ENCODE results near the gene GRIK2. TPM values are rescaled to one million over a fixed set of nuclear protein-coding genes. Genes with fewer than 3 reads are reported as not detected.
A peak's percentile ranks its signal among the peaks of the same experiment; 100 is the strongest.

The GRIK2 gene
- total RNA-seq, 1 donor from 2014 or later = 0.40 TPM

DNA sequence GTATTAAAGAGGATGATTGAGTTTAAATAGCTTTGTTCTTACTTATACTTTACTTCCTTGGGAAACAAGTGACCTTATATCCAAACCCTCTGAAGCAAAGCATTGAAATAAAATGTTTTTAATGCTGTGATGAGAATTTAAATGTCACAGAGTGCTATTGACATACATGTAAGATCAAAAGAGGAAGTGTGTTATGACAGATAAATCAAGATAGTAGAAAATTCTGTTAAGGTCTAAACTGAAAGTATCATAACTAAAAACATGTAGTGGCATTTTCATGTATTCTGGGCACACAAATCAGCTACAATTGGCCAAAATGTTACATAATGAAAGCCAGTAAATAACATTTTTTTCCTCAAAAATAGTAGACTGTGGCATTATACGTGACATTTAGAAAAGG lies 318.0 kb downstream of the GRIK2 start:
- DNase-seq (ENCODE audit: low read depth) = no peak

- no peak for DNase-seq (ENCODE audit: low read depth)
Measured at GRCh38 chr6:101716387-101716786, 322.9 kb downstream of the GRIK2 start.

- no peak for DNase-seq (ENCODE audit: low read depth)
Measured at GRCh38 chr6:101716810-101717209, 323.3 kb downstream of the GRIK2 start.

DNA sequence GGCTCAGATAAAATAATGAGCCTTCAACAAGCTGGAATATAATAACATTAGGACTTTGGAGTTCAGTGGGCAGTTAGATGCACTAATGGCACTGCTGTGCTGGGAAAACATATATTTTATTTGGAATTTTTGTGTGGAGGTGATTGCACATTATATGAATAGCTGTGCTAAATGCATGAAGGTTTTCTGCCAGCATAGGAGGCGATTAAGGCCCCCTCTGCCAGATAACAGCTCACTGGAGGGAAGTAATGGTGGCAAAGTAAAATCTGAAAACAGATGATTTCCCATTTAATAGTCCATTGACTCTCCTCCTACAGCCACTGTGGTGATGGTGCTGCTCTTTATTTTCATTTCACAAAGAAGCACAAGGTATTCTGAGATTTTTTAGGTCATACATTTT lies 326.0 kb downstream of the GRIK2 start:
- DNase-seq (ENCODE audit: low read depth) = no peak

DNA sequence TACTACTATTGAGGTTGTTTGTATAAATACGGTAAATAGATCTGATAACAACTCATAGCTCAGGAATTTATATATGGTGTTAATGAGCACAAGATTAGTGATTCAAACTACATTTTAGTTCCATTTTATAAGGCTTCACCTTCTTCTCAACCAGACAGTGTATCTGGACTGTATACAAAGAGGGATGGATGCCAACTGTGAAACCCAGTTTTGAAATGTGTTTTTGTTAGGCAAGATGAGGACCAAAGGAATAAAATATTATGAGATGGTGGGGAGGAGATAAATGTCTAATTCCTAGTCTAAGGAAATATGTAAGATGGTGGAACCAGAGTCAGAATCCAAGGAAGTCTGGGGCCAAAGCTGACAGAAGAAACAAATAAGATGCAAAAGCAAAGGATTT lies 329.0 kb downstream of the GRIK2 start:
- no peak for DNase-seq (ENCODE audit: low read depth)

- peak; percentile 31 for DNase-seq (ENCODE audit: low read depth)
Measured at GRCh38 chr6:101722991-101723579, 329.6 kb downstream of the GRIK2 start.

GRCh38 chr6:101728388-101728787 lies 334.9 kb downstream of the GRIK2 start:
- no peak for DNase-seq (ENCODE audit: low read depth)

- no peak for DNase-seq (ENCODE audit: low read depth)
Measured at GRCh38 chr6:101728956-101729355, 335.4 kb downstream of the GRIK2 start.

- peak; percentile 2 for DNase-seq (ENCODE audit: low read depth)
Measured at GRCh38 chr6:101730954-101731353, 337.4 kb downstream of the GRIK2 start.

DNA sequence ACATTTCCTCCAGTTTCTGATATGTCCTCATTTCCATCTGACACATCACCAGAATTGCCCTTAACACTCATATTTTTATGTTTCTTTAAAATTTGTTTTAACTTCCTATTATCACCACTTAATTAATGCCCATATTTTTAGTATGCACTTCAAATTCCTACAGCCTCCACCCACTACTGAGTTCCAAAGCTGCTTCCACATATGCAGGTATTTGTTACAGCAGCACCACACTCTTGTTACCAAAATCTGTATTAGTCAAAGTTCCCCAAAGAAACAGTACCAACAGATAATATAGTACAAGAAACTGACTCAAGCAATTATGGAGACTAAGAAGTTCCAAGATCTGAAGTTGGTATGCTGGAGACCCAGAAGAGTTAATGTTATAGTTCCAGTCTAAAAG lies 340.4 kb downstream of the GRIK2 start:
- DNase-seq (ENCODE audit: low read depth) = no peak

- no peak for DNase-seq (ENCODE audit: low read depth)
Measured at GRCh38 chr6:101738481-101738880, 345.0 kb downstream of the GRIK2 start.

GRCh38 chr6:101740631-101741030 lies 347.1 kb downstream of the GRIK2 start:
- DNase-seq (ENCODE audit: low read depth) = no peak

GRCh38 chr6:101741474-101742171 lies 348.1 kb downstream of the GRIK2 start:
- DNase-seq (ENCODE audit: low read depth) = peak; percentile 9

DNA sequence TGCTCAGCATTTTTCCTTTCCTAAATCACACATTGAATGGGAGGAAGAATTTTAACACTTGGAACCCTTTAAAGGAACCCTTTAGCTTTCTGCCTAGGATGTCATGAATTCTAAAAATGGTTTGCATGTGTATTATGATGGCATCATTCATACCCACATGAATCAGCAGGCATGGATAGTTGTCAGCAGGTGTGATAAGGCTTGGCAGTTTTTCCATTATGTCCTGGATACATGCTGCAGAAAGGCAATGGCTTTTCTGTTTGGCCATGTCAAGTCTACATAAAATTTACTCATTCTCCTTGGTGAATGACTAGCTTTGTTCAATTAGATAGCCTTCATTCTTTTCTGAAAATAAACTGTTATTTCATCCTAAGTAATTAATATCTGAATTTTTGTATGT lies 353.7 kb downstream of the GRIK2 start:
- DNase-seq (ENCODE audit: low read depth) = no peak

DNA sequence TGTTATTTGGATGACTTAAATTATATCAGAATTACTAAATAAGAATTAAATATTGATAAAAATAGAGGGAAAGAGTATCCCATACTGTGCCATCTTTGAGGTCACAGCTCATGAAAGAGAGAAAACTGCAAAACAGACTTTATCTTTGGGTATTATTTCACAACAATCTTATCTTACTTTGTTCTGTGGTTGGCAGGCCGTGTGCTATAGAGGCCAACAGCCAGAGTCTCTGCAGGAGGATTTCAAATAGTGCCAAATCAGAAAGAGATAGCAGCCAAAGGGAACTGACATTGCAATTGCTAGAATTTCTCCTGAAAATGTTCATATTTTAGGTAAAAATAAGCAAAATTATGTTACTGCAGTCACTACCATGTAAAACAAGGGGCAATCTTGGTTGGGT lies 354.2 kb downstream of the GRIK2 start:
- DNase-seq (ENCODE audit: low read depth) = no peak

DNA sequence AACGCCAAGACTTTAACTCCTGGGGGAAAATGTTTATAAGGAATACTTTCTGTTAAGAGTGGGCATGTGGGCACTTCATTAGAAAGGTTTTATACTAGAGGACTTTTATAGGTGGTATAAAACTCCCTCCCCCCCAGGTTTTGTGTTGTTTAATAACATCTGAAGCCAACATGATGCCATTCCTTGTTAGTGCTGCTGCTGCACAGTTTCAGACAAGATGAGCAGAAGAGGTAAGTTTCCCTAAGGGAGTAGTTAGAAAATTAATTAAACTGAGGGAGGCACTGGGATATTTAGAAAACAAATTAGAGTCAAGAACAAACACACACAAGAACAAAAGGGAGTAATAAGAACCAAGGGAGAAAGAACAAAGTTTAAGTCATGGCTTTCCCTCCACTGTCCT lies 362.4 kb downstream of the GRIK2 start:
- no peak for DNase-seq (ENCODE audit: low read depth)

- no peak for DNase-seq (ENCODE audit: low read depth)
Measured at GRCh38 chr6:101758368-101758767, 364.9 kb downstream of the GRIK2 start.

DNA sequence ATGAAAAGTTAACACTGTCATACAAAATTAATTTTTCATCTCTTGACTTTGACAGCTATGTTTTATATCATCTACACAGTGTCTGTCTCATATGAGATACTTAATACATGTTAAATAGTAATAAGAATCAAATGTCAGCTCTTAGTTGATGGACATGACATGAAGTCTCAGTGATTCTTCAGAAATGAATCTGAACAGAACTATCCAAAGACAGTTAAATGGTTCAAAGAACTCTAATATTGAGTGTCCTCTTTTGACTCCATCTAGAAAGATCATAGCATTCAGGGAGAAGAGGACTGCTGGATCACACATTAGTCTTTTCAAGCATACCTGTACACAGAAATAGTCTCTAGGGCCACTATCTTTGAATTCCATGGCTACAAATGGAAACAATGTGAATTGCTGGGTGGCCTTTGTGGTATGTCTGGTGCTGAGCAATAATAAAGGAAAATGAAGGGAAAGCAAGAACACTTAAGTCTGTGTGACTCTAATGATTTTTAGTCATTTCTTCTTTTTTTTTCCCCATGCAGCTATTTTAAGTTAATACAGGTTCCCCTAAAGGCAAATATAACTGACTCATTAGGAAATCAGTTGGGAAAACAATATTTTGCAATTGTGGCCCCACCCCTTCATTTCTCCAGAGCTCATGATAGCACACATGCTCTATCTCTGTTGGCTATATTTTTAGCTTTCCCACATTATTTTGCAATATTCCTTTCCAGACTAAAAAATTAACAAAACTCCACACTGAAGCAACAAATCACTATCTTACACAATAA lies 367.5 kb downstream of the GRIK2 start:
- DNase-seq (ENCODE audit: low read depth) = peak; percentile 45

- no peak for DNase-seq (ENCODE audit: low read depth)
Measured at GRCh38 chr6:101762851-101763250, 369.3 kb downstream of the GRIK2 start.

- DNase-seq (ENCODE audit: low read depth) = no peak
Measured at GRCh38 chr6:101765281-101765680, 371.8 kb downstream of the GRIK2 start.

DNA sequence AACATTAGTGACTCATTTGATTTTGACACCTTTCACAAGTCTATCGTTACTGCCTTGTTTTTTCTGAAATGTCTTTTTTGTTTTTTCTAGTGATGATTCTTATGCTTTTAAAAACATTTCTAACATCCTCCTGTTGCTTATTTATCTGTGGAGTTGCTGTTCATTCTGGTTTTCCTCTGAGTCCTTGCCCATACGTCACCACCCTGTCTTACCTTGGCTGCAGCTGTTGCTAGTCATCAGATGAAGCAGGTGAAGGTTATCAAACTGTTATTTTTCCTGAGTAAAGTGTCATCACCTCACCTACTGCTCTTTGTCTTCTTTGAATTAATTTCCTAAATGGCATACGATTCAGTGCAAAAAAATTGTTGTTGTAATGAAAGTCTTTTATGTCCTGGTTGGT lies 376.6 kb downstream of the GRIK2 start:
- DNase-seq (ENCODE audit: low read depth) = no peak

GRCh38 chr6:101776919-101777350 lies 383.4 kb downstream of the GRIK2 start:
- DNase-seq (ENCODE audit: low read depth) = no peak

- DNase-seq (ENCODE audit: low read depth) = no peak
Measured at GRCh38 chr6:101777646-101778045, 384.1 kb downstream of the GRIK2 start.
